GM12873 (cell line): ENCODE data around the gene SPOCD1.

Experiments used
- CTCF ChIP-seq: IDR thresholded peaks from 2 replicates; pipeline ENCODE4 v1.5.1; 2012; ENCODE audit warnings: low read depth, mild to moderate bottlenecking, moderate library complexity, low read length, control low read depth; ENCODE audit not compliant: insufficient read depth; ENCODE audit errors: missing control alignments

Gene SPOCD1

DNA sequence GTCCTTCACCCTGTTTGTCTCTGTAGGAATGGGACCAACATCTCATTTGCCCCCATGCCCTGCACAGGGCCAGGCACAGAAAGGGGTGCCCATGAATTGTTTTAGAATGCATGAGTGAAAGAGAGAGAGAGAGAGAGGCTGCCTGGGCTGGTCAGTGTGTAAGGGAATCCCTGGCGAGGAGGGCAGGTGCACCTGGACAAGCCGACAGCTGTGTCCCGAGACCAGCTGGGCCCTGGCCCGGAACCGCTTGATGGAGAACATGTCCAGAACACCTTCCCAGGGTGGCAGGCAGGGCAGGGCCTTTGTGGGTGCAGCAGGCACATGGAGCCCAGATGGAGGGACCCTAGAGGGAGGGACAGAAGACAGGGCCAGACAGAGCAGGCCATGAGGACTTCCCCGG lies 22.7 kb downstream of the SPOCD1 start:
- no peak for TF ChIP-seq CTCF

- TF ChIP-seq CTCF, result no peak
Observed at GRCh38 chr1:31792541-31792940, 23.3 kb downstream of the SPOCD1 start.

DNA sequence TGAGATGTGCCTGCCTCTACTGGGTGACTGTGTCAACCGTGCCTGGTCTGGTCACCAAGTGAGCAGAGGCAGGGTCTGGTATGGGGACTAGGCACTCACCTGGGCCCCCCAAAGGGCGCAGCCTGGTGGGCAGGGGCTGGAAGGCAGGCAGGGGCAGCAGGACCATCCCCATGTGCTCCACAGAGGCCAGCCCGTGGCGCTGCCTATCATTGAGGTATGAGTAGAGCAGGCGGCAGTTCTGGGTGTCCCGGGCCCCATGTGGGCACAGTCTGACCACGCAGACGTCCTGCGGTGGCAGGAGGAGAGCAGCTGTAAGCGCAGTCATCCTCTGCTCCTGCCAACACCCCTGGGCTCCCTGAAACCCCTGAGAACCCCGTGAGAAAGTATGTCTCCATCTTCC lies 23.7 kb downstream of the SPOCD1 start:
- no peak for TF ChIP-seq CTCF

GRCh38 chr1:31791131-31791858 lies 24.5 kb downstream of the SPOCD1 start:
- TF ChIP-seq CTCF, result no peak

- no peak for TF ChIP-seq CTCF
Observed at GRCh38 chr1:31790641-31791091, 25.2 kb downstream of the SPOCD1 start.

DNA sequence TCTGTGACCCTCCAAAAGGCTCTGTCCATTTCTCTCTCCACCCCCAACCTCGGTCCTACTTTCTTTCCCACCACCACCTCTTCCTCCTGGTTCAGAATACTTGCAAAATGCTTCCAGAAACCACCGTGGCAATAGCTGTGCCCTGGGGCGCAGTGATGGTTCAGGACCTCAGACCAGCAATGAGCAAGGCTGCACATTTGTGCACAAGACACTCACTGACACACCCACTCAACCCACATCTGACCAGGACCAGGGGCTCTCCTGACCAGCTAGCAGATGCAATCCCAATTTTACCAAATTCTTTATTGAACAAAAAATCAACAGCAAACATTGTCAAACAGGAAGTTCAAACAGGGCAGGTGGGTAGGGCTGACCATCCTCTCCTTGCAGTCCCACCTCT lies 25.7 kb downstream of the SPOCD1 start:
- TF ChIP-seq CTCF, result no peak

GRCh38 chr1:31789259-31790065 lies 26.4 kb downstream of the SPOCD1 start:
- TF ChIP-seq CTCF, result peak; percentile 86
